HepG2 (cell line): Measurements from ENCODE around the gene CRKL. TPM values are rescaled to one million over a fixed set of nuclear protein-coding genes. Genes with fewer than 3 reads are reported as not detected.
"Not testable (repeated sequence)": the region's sequence is repeated elsewhere in the genome, so short reads cannot be mapped to it uniquely, and the experiment has no call there.

Source experiments
- ATAC-seq: fragments of 200-7000 bp; cut with Tn5 transposase; 3 replicates; pipeline ENCODE4 v1.9.1; 2020; ENCODE audit warnings: mild to moderate bottlenecking, moderate library complexity
- BruUV-seq: library from RNA; stranded (reverse); fragments of 400-500 nt; replicated peaks from 2 replicates; lab custom pipeline; 2021; lab: Mats Ljungman, UMichigan
- CTCF ChIA-PET: fragments of 300-600 bp; formaldehyde crosslinking; extraction: SDS; loops from one replicate; lab custom pipeline; 2021; ENCODE audit warnings: low total read pairs, inconsistent platforms, low intra/inter-chr PET ratio; lab: Yijun Ruan, JAX
- POLR2A ChIA-PET: fragments of 350-600 bp; sonication (Branson Sonifier 250); formaldehyde crosslinking; loops from one replicate; lab custom pipeline; 2020; ENCODE audit warnings: antibody characterized with exemption, inconsistent platforms; lab: Yijun Ruan, JAX
- DNase-seq: peaks from one replicate; pipeline ENCODE4 v3.0.0-alpha.2; 2015; ENCODE audit warnings: low spot score
- FAIRE-seq: peaks from 3 replicates; lab custom pipeline; 2011; peaks lifted over from hg19 to GRCh38; lab: Jason Lieb, UNC
- H2AFZ ChIP-seq: one replicate; pipeline ENCODE4 v1.6.1; 2011; ENCODE audit warnings: low read length, inconsistent platforms
- H3K27ac ChIP-seq: fragments of 300-600 bp; 3 replicates; pipeline ENCODE4 v1.8.0; 2011; ENCODE audit warnings: mixed run types, mild to moderate bottlenecking, mixed read lengths, low read length, inconsistent platforms; ENCODE audit not compliant: insufficient read depth; ENCODE audit errors: extremely low read length
- H3K27me3 ChIP-seq, 2 experiments: fragments of 200-600 bp in 1 of 2; 2 replicates in 1 of 2; 3 replicates in 1 of 2; pipeline versions ENCODE4 v1.6.0 to v1.8.0; 2011; ENCODE audit warnings: low read length in 2 of 2, mild to moderate bottlenecking in 2 of 2, moderate library complexity in 2 of 2, inconsistent platforms in 1 of 2; ENCODE audit not compliant: insufficient read depth in 2 of 2, control insufficient read depth in 1 of 2
- H3K36me3 ChIP-seq, 2 experiments: fragments of 200-600 bp in 1 of 2; replicated peaks in 1 of 2; 2 replicates in 1 of 2; 3 replicates in 1 of 2; pipeline versions ENCODE4 v1.5.1 to v1.8.0; 2011; ENCODE audit warnings: low read length in 2 of 2, inconsistent platforms in 1 of 2; ENCODE audit not compliant: insufficient read depth in 2 of 2, control insufficient read depth in 1 of 2
- H3K4me1 ChIP-seq: 2 replicates; pipeline ENCODE4 v1.5.1; 2012; ENCODE audit warnings: low read length, inconsistent platforms; ENCODE audit not compliant: insufficient read depth
- H3K4me2 ChIP-seq: 2 replicates; pipeline ENCODE4 v1.6.0; 2011; ENCODE audit warnings: low read depth, low read length, inconsistent platforms
- H3K4me3 ChIP-seq, 3 experiments: fragments of 200-600 bp in 1 of 3; sonication (generic), shearing (Covaris generic) in 1 of 3; replicated peaks in 1 of 3; 2 replicates each; pipeline ENCODE4 v1.5.1; 2011 to 2016; ENCODE audit warnings: low read length in 3 of 3, inconsistent platforms in 2 of 3, low read depth in 2 of 3, mild to moderate bottlenecking in 2 of 3, control low read depth in 1 of 3, mixed read lengths in 1 of 3; ENCODE audit not compliant: insufficient read depth in 1 of 3
- H3K79me2 ChIP-seq: one replicate; pipeline ENCODE4 v1.6.1; 2011; ENCODE audit warnings: low read length, inconsistent platforms; ENCODE audit not compliant: insufficient read depth
- H3K9ac ChIP-seq: 2 replicates; pipeline ENCODE4 v1.6.0; 2011; ENCODE audit warnings: mild to moderate bottlenecking, low read depth, low read length, inconsistent platforms; ENCODE audit not compliant: insufficient read depth
- H3K9me3 ChIP-seq: 2 replicates; pipeline ENCODE4 v1.5.1; 2012; ENCODE audit warnings: mild to moderate bottlenecking, low read length
- H4K20me1 ChIP-seq: 2 replicates; pipeline ENCODE4 v1.6.0; 2011; ENCODE audit warnings: inconsistent platforms, mild to moderate bottlenecking, low read length, moderate library complexity; ENCODE audit not compliant: insufficient read depth
- AGO2 ChIP-seq: fragments of 200-400 bp; formaldehyde crosslinking; optimal IDR thresholded peaks from 2 replicates; pipeline ENCODE3; 2017; ENCODE audit warnings: mild to moderate bottlenecking, low read depth, low read length, moderate library complexity
- FOSL2 ChIP-seq: sonication (generic); formaldehyde crosslinking; IDR thresholded peaks from 2 replicates; pipeline ENCODE4 v1.4.0; 2020; ENCODE audit warnings: missing genetic modification reagents
- MED13 ChIP-seq: sonication (generic); formaldehyde crosslinking; IDR thresholded peaks from 2 replicates; pipeline ENCODE4 v1.5.0; 2020; ENCODE audit warnings: missing genetic modification reagents
- NCOA1 ChIP-seq: sonication (generic); formaldehyde crosslinking; IDR thresholded peaks from 2 replicates; pipeline ENCODE4 v1.9.0; 2021; ENCODE audit warnings: missing genetic modification reagents
- PRMT3 ChIP-seq: sonication (generic); formaldehyde crosslinking; IDR thresholded peaks from 2 replicates; pipeline ENCODE4 v1.8.1; 2022; ENCODE audit warnings: low read depth, mild to moderate bottlenecking, moderate library complexity, missing genetic modification reagents, borderline replicate concordance
- TEAD3 ChIP-seq: optimal IDR thresholded peaks from 2 replicates; pipeline ENCODE3; 2016; ENCODE audit warnings: borderline replicate concordance
- WGBS: methylation state at CpG from one replicate; pipeline ENCODE4 v1.1.6; 2017; ENCODE audit warnings: low lambda C conversion rate; 5-methylcytosine and 5-hydroxymethylcytosine counted together
- in situ Hi-C: cut with HindIII; loops from 2 replicates; pipeline ENCODE4 v1.10.0; 2017; ENCODE audit warnings: low pct_unique_long_range_greater_than_20kb; ENCODE audit not compliant: extremely low pct_ligation_motif_present
- intact Hi-C: fragments of 100-400 bp; cut with micrococcal nuclease; formaldehyde crosslinking; loops from one replicate; pipeline ENCODE4 v1.10.0; 2022; ENCODE audit not compliant: unreplicated experiment
- polyA plus RNA-seq, 8 experiments: library from polyadenylated mRNA; depleted of rRNA in 3 of 8; stranded (reverse) in 7 of 8; unstranded in 1 of 8; fragments of >200 nt; fragmentation: Illumina TruSeq in 4 of 8; extraction: Trizol in 4 of 8; gene quantifications; 2 replicates each; pipeline versions ENCODE4 v1.2.1 to v1.2.3, GENCODE V29; 2011 to 2016; ENCODE audit warnings: low read depth in 4 of 8, missing spikeins in 1 of 8, mixed read lengths in 1 of 8; ENCODE audit not compliant: insufficient read depth in 1 of 8
- total RNA-seq, 5 experiments: library from RNA; depleted of rRNA; stranded (reverse); fragments of >200 nt; fragmentation: Illumina TruSeq; extraction: Trizol; gene quantifications; 2 replicates each; pipeline ENCODE4 v1.2.3, GENCODE V29; 2016; ENCODE audit warnings: low read depth in 1 of 5

CRKL gene
- total and polyA plus RNA-seq, 2 of the 13 experiments (the other 11 are each of a cell fraction or from before 2014, with no cell fraction given) = 37.4 to 60.6 TPM

GRCh38 chr22:20972014-20972694, 54.9 kb downstream of the CRKL start:
- H4K20me1 ChIP-seq, H3K27me3 ChIP-seq, ATAC-seq, H3K9ac ChIP-seq, H2AFZ ChIP-seq, H3K9me3 ChIP-seq, in situ Hi-C loops, H3K4me2 ChIP-seq, H3K36me3 ChIP-seq, H3K4me3 ChIP-seq, CTCF ChIA-PET, intact Hi-C loops, BruUV-seq, FAIRE-seq, H3K27ac ChIP-seq, DNase-seq, H3K79me2 ChIP-seq: not testable (repeated sequence)
- 85% methylated on average over 11 of the region's 11 CpGs for WGBS
- TF ChIP-seq TEAD3 = peak; percentile 21
- TF ChIP-seq FOSL2 (CRISPR knock-in tag) = peak; percentile 61
- H3K4me1 ChIP-seq = peaks cover 11% of the 10 kb centered on the region
- POLR2A ChIA-PET = interaction anchor here (0.7 to 5.1 kb wide), 4 partner anchors 9 to 110 kb away, joined by 3 to 33 read pairs (median 4); partner anchors contain the start of gene LZTR1

DNA sequence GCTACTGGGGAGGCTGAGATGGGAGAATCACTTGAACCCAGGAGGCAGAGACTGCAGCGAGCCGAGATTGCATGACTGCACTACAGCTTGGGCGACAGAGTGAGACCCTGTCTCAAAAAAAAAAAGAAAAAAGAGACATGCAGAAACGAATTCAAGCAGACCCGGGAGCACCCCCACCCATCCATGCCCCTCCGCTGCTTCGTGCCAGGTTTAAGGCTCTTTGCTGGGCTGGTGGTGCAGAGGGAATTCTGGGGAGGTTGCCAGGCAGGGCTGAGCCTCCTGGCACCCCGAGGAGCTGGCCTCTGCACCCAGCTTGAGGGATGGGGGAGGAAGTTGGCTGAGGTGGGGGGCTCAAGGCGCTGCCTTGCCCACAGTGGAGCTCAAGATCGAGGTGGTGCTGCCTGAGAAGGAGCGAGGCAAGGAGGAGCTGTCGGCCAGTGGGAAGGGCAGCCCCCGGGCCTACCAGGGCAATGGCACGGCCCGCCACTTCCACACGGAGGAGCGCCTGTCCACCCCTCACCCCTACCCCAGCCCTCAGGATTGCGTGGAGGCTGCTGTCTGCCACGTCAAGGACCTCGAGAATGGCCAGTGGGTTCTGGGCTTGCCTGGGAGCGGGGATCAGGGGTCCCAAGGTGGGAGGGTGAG, 55.8 kb downstream of the CRKL start:
- BruUV-seq = no TSS peak
- no peak overlapping the region for H3K4me3 ChIP-seq
- DNase-seq (no peak), ATAC-seq (no peak)
- in situ Hi-C loops (no loop called here), intact Hi-C loops (no loop called here)
- peaks cover 8% of the 10 kb centered on the region; the same call in 1 of the 2 replicates for H3K4me1 ChIP-seq
- POLR2A ChIA-PET = interaction anchor here (0.7 to 5.1 kb wide), 3 partner anchors 9 to 111 kb away, joined by 3 to 33 read pairs (median 3); partner anchors contain the start of gene LZTR1
- no peaks in the 10 kb centered on the region for H3K36me3 ChIP-seq
- no peak overlapping the region for H3K9ac ChIP-seq
- H3K79me2 ChIP-seq = no peaks in the 10 kb centered on the region
- no peak overlapping the region for H2AFZ ChIP-seq
- CTCF ChIA-PET = no interaction called here
- no peak overlapping the region for H3K4me2 ChIP-seq
- TF ChIP-seq AGO2 = peak; percentile 23
- TF ChIP-seq MED13 (CRISPR knock-in tag) = no peak
- no peak for TF ChIP-seq NCOA1 (CRISPR knock-in tag)
- TF ChIP-seq PRMT3 (CRISPR knock-in tag) = no peak
- TF ChIP-seq, all 625 proteins: peak for 1
- Histone ChIP-seq H3K9me3 (no peaks in the 10 kb centered on the region), H3K27me3 (no peaks in the 10 kb centered on the region), H4K20me1 (no peaks in the 10 kb centered on the region), H3K27ac (no peak overlapping the region)
- 73% methylated on average over 8 of the region's 21 CpGs for WGBS
- FAIRE-seq = no peak
